NCI-H128 (cell line): Measurements from ENCODE around the gene YWHAQ.
"Not testable (repeated sequence)": the region's sequence is repeated elsewhere in the genome, so short reads cannot be mapped to it uniquely, and the experiment has no call there.

Source experiments
- DNase-seq: peaks from one replicate; lab custom pipeline; 2025; ENCODE audit not compliant: unreplicated experiment; lab: John Stamatoyannopoulos, UW

The YWHAQ gene

DNA sequence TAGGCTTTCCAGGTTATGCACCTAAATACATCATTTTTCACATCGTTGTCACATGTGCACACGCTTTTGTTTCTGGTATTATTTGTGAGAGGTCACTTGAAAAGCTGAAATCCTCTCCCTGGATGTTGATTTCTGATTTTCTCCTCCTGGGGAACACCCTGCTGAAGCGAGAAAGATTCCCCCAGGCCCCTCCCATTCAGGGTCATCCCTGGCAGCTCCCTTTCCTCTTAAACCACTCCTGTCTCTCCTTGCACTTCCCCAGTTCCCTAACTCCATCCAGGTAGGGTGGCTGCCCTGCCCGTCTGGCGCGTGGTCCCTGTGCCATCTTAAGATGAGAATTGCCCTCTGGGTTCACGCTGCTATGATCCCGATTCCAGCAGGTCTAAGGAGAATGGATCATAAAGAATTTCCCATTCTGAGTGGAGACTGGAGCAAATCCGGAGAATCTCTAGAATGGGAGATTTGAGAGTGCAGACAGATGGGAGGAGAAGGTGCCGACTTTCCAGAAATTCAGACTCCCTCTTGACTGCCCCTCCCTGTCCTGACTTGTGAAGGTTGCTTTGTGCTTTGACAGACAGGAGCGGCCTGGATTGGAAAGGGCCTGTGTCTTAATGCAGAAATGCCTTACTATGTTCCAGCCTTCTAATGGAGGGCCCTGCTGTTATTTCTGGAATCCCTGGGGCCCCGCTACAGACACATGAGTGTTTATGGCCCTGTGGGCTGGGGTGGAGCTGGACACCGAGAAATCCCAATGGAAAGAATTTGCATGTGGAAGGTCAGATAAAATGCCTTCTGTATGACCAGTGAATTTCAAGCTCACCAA, 1.3 kb upstream of the YWHAQ start:
- no peak for DNase-seq

DNA sequence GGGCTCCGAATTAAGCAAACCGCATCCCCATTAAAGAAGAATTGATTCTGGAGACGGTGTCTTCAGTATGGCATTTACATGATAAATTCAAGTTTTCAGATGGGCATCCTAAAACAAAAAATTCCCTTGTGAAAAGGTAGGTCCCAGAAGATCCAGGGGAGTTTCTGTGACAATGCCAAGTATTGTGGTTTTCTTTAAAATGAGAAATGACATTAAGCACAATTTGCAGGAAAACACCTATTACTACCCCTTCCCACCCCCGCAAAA, 689 bp upstream of the YWHAQ start:
- DNase-seq: no peak

DNA sequence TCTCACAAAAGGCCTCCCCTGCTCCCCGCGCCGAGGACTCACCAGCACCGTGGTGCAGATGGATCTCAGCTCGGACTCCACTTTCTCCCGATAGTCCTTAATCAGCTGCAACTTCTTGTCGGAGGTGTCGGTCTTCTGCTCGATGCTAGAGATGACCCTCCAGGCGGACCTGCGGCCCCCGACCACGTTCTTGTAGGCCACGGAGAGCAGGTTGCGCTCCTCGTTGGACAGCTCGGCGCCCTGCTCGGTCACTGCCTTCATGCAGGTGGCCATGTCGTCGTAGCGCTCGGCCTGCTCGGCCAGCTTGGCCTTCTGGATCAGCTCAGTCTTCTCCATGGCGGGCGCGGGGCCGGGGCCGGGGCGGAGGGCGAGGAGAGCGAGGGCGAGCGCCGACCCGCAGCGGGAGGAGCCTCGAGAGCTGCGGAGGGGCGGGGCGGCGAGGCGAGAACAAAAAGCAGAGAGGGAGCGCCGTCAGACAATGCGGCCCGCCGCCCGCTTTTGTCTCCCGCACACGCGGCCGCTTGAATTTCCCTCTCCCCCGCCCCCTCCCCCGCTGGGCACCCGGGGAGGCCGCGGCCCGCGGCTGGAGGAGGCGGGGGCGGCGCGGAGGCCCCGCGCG, 571 bp downstream of the YWHAQ start:
- no peak for DNase-seq

DNA sequence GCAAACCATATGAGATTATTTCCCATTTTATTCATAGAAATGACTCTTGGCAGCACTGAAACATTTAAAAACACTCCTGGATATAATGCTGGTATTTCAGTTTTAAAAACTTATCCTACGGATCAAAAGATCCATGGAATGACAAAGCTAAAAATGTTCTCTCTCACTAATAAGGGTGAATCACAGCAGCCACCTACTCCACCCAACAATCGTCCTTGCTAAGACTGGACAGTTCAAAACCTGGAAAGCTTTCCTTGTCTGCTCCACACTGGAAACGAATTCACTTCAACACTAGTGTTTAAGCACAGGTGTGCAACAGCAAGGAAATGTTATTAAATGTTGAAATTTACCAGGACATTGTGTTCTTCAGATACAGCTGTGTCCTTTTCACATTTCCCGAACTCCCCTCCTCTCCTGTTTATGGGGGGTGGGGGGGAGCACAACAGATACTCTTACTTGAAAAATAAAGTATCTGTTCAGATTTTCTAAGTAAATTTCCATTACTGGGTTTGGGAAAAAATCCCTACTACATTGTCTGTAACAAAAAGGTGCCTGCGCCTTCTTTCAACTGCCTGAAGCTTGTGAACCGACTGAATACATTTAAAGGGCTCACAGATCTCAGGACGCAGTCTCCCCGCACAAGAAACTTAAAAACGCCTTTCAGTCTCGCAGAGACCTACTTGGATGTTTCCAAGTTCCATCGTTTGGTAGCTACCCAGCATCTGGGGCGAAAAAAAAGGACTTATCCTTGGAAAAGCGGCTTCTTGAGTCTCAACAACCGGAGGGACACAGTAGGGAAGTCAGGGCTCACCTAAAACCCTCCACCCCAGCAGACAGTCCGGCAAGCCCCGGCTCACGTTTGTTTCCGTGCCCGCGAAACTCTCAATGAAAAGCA, 1.3 kb downstream of the YWHAQ start:
- DNase-seq: no peak

DNA sequence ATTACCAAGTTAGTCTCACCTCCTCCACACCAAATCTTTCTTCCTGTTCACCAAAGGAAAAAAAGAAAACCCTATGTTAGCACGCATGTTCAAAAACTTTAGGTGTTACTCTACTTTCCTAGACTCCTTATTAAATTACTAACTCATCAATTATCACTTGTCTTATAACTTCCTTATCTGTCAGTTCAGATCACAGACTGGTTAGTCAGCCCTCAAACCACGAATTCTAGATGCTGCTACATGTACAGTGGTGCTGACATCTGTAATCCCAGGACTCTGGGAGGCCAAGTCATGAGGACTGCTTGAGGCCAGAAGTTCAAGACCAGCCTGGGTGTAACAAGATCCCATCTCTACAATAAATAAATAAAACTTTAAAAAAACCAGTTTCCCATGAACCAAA, 3.5 kb downstream of the YWHAQ start:
- no peak for DNase-seq

DNA sequence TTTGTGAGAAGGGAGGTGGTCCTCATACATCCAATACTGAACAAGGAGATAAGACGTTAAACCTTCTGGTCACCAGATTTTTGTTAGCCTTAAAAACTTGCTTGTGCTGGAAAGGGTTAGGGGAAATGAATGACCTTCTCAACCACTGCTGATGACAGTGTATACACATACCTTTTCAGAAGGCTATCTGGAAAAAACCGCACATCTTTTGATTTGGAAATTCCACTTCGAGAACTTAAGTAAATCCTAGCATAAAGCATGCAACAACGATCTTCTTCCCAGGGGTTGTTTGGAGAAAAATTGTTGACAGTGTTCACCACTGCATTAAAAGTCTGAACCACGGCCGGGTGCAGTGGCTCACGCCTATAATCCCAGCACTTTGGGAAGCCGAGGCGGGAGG, 7.6 kb downstream of the YWHAQ start:
- no peak for DNase-seq

DNA sequence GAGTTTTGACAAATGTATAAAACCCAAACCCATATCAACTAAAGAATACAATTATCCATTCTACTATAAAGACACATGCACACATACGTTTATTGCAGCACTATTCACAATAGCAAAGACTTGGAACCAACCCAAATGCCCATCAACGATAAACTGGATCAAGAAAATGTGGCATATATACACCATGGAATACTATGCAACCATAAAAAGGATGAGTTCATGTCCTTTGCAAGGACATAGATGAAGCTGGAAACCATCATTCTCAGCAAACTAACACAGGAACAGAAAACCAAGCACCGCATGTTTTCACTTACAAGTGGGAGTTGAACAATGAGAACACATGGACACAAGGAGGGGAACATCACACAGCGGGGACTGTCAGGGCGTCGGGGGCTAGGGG, 9.1 kb downstream of the YWHAQ start:
- not testable (repeated sequence) for DNase-seq

DNA sequence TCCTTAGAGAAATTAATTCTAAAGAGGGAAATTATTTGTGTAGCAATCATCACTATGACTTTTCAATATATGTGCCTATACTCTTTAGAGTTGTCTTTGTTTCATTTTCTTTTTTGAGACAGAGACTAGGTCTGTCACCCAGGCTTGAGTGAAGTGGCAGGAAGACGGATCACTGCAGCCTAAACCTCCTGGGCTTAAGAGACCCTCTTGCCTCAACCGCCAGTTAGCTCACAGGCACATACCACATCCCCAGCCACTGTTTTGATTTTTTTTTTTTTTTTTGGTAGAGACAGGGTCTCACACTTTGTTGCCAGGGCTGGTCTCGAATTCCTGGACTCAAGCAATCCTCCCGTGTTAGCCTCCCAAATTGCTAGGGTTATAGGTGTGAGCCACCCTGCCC, 12.4 kb downstream of the YWHAQ start:
- no peak for DNase-seq

DNA sequence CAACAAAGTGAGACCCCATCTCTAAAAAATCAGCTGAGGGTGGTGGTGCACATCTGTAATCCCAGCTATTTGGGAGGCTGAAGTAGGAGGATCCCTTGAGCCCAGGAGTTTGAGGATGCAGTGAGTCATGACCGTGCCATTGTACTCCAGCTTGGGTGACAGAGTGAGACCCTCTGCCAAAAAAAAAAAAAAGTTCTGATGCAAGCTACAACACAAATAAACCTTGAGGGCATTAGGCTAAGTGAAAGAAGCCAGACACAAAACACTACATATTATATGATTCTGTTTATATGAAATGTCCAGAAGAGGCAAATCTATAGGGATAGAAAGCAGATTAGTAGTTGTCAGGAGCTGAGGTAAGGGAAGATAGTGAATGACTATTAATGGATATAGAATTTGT, 13.0 kb downstream of the YWHAQ start:
- no peak for DNase-seq

DNA sequence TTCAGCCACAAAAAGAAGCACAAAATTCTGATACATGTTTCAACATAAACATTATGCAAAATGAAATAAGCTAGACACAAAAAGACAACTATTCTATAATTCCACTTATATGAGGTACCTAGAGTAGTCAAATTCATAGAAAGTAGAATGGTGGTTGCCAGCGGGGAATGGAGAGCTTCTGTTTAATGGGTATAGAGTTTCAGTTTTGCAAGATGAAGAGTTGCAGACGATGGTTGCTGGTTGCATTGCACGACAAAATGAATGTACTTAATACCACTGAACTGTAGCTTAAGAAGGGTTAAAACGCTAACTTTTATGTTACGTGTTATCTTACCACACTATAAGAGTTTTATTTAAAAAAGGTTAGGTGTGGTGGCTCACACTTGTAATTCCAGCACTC, 13.5 kb downstream of the YWHAQ start:
- DNase-seq: no peak

DNA sequence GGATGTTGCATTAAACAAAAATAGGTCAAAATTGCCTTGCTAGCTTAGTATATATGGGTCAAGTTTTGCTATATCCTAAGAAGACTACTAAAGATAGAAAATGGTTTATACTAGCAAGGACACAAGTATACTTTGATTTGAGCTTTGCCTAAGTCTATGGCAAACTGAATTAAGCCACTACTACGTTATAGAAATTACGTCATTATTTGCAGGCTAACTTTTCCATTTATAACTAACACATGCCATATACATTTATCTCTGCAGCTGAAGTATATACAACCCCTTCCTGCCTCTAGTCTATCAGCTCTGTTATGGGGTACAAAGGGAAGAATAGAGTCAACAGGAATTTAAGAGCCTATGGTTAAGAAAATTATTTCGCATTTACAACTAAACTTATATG, 16.2 kb downstream of the YWHAQ start:
- DNase-seq: no peak

DNA sequence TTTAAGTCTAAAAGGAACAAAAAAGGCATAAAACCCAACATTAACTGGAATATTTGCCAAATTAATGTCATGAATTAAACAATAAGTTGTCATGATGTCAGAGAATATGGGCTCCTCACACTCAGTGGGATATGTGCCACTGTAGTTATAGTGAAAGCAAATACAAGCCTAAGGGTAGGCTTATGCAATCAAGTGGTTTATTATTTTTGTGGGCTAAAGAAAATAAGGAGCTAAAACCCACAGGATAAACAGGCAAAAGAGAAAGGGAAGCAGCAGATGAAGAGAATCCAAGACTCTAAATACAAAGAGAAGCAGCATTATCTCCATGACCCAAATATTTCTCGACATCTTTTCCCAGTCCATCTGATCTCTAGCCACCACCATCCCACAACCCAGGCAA, 17.5 kb downstream of the YWHAQ start:
- DNase-seq: no peak

DNA sequence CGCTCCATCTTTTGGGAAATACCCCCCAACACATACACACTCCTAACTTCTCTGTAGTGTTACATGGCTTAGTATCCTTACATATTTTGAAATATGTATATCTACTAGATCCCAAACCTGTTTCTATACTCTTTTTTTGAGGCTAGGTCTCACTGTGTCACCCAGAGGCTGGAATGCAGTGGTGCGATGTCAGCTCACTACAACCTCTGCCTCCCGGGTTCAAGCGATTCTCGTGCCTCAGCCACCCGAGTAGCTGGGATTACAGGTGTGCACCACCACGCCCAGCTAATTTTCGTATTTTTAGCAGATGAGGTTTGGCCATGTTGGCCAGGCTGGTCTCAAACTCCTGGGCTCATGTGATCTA, 19.3 kb downstream of the YWHAQ start:
- not testable (repeated sequence) for DNase-seq

DNA sequence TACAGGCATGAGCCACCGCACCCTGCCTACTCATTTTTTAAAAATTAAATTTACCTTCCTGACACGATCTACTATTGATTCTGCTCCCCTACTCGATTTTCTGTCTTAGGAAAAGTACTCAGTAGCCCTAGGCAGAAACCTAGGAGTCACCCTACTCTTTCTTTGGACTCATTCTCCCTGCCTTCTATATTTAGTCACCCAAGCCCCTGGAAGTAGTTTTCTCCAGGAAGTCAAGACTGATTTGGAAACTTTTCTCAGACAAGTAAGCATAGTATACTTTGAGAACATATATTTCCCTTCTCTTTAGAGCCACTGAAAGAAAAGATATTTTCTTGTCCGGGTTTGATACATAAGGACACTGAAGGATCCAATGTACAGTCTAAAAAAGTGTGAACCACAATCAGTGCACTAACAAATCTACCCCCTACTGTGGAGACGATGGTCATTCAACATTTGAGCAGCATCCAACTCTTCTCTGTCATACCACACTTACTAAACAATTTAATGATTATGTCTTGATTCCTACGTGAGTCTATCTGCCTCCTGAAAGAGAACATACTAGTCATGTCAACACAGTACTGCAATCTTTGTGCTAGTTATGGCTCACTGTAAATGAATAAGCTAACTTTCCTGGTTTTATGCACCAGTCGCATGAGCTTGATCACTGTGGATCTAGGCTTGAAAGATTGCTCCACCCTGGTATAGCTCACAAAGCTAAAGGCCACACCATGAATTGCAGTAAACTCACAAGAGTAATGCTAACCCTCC, 19.8 kb downstream of the YWHAQ start:
- DNase-seq: no peak

DNA sequence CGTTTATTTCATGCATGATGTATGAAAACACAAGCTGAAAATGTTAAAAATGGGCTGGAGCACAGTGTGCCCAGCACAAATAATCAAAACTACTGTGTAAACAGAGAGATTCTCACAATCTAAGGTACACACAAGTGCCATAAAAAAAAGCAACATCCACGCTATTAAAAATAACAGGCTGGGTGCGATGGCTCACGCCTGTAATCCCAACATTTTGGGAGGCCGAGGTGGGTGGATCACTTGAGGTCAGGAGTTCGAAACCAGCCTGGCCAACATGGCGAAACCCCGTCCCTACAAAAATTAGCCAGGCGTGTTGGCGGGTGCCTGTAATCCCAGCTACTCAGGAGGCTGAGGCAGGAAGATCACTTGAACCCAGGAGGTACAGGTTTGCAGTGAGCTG, 22.3 kb downstream of the YWHAQ start:
- not testable (repeated sequence) for DNase-seq

DNA sequence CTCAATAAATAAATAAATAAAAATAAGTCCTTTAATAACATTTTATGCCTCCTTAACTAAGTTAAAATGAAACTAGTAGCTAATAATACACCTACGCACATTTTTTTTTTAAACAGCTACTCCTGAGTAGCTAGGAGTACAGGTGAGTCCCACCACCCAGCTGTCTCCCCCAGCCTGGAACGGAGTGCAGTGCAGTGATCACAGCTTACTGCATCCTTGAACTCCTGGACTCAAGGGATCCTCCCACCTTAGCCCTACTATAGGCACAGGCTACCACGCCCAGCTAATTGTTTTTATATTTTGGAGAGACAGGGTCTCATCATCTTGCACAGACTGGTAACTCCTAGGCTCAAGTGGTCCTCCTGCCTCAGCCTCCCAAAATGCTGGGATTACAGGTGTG, 28.4 kb downstream of the YWHAQ start:
- no peak for DNase-seq

DNA sequence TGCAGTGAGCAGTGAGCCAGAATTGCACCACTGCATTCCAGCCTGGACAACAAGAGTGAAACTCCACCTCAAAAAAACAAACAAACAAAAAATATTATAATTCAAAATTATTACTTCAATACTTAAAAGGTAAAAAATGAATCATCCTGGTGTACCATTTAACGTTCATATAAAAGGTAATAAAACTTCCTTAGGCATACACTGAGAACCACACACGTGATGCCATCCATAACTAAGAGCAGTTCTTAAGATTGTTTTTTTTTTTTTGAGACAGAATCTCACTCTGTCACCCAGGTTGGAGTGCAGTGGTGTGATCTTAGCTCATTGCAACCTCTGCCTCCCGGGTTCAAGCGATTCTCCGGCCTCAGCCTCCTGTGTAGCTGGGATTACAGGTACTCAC, 29.4 kb downstream of the YWHAQ start:
- no peak for DNase-seq

DNA sequence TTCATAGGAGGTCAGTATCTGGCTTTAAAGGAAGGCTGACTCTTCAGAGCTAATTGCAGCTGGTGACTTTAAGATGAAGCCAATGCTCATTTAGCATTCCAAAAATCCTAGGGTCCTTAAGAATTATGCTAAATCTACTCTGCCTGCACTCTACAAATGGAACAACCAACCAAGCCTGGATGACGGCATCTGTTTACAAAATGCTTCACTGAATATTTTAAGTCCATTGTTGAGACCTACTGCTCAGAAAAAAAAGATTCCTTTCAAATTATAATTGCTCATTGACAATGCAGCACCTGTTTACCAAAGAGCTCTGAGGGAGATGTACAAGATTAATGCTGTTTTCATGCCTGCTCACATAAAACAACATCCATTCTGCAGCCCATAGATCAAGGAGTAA, 31.4 kb downstream of the YWHAQ start:
- DNase-seq: no peak

DNA sequence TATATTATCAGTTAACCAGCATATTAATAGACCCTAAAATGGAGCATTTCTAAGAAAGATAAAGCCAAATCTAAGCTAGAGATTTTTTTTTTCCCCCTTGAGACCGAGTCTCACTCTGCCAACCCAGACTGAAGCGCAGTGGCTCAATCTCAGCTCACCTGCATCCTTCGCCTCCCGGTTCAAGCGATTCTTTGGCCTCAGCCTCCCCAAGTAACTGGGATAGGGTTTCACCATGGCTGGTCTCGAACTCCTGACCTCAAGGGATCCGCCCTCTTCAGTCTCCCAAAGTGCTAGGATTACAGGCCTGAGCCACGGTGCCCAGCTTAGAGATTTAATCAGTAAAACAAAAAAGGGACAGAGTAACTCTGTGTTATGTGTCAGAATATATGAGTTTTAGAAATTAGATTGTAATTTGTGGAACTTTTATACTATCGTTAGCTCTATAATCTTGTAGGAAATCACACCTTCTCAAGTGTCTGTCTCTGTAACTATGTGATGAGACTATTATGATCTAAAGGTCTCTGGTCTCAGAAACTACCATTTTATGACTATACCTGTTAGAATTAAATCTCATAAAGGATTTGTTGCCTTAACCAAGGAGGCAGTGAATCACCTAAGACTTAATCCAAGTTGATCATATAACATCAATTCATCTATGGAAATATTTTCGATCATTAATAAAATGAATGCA, 34.0 kb downstream of the YWHAQ start:
- no peak for DNase-seq

DNA sequence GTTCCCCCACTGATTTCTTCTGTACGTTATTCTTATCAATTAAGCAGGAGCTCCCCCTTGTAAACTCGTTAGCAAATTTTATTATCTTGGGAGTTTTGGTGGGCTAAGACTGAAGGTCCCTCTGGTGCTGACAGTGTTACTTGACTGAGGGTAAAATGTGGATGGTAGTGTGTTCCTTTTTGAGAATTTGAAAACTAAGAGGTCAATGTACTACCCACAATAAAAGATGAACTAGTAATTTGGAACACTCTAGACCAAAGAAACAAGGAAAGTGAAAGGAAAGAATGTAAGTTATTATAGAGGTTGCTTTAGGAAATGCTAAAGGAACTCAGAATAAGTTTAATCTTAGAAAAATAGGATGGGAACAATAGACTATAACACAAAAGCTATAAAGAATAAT, 35.1 kb downstream of the YWHAQ start:
- no peak for DNase-seq

DNA sequence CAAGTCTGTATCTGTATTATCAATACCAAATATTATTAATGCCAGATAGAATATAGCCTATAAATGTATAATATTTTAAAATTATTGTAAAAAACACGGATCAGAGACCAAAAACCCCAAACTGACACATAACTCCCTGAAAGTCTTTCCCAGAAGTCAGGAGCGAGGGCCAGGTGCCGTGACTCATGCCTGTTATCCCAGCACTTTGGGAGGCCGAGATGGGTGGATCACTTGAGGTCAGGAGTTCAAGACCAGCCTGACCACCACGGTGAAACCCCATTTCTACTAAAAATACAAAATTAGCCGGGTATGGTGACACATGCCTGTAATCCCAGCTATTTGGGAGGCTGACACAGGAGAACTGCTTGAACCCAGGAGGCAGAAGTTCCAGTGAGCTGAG, 35.5 kb downstream of the YWHAQ start:
- DNase-seq: not testable (repeated sequence)
